Measurements from ENCODE around the gene NXPH4. TPM values are rescaled to one million over a fixed set of nuclear protein-coding genes. Genes with fewer than 3 reads are reported as not detected.

NXPH4 gene
- total RNA-seq, 1 experiment from 2014 or later: 5.6 TPM

DNA sequence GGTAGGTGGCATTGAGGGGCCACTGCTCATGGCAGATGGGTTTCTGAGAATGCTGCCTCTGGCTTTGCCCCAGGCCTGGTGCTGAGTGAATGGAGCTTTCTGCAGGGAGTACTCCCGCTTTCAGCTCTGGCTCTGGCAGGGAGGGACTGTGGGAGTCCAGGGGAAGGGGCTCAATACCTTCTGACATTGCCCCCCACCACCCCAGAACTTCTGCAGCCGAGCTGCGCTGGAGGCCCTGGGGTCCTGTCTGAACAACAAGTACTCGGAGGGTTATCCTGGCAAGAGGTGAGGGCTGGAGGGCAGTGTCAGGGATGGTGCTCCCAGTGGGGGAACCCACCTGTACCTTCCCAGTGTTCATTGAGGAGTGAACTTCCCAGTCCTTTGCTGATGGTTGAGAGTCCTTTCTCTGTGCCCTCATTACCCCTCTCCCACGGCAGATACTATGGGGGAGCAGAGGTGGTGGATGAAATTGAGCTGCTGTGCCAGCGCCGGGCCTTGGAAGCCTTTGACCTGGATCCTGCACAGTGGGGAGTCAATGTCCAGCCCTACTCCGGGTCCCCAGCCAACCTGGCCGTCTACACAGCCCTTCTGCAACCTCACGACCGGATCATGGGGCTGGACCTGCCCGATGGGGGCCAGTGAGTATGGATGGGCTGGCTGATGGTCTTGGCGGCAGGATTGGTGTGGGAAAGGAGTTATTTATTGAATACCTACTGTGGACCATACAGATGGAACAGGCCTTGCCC is 14.9 kb downstream of the NXPH4 start:
- no peak for DNase-seq (ENCODE audit: low spot score)

DNA sequence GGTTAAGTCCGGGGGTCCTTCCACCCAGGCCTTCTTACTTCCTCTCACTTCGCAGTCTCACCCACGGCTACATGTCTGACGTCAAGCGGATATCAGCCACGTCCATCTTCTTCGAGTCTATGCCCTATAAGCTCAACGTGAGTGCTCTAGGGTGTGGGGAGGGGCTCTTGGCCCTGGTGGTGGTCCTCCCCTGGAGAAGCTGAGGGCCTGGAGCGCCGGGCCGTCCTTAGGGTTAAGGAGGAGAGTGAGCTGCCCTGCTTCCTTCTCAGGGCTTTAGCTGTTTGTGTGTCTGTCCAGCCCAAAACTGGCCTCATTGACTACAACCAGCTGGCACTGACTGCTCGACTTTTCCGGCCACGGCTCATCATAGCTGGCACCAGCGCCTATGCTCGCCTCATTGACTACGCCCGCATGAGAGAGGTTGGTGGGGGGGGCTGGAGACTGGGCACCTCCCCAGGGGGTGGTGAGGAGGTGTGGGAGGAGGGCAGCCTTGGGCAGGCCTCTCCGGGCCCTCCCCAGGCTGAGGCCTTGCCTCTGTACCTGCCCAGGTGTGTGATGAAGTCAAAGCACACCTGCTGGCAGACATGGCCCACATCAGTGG is 15.7 kb downstream of the NXPH4 start:
- DNase-seq (ENCODE audit: low spot score): no peak

DNA sequence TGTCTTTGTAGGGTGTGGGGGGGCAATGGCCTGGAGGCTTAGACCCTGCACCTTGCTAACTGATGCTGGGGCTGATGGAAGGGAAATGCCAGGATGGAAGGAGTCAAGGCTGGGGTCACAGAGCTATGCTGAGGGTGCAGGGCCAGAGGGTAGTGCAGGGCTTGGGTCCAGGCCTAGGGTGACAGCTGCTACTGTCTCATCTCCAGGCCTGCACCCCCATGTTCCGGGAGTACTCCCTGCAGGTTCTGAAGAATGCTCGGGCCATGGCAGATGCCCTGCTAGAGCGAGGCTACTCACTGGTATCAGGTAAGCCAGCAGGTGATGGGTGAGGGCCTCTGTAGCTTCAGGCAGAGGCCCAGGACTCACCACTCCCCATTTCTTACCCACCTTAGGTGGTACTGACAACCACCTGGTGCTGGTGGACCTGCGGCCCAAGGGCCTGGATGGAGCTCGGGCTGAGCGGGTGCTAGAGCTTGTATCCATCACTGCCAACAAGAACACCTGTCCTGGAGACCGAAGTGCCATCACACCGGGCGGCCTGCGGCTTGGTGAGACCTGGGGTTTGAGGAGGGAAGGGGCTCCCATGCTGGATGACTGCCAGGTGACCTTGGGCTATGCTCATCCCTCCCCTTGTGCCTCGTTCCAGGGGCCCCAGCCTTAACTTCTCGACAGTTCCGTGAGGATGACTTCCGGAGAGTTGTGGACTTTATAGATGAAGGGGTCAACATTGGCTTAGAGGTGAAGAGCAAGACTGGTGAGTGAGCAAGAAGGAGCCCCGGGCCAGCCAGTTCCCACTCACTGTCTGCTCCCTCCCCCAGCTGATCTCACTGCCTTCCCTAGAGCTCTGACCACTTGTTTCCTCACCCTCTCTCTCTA is 17.0 kb downstream of the NXPH4 start:
- DNase-seq (ENCODE audit: low spot score): no peak

DNA sequence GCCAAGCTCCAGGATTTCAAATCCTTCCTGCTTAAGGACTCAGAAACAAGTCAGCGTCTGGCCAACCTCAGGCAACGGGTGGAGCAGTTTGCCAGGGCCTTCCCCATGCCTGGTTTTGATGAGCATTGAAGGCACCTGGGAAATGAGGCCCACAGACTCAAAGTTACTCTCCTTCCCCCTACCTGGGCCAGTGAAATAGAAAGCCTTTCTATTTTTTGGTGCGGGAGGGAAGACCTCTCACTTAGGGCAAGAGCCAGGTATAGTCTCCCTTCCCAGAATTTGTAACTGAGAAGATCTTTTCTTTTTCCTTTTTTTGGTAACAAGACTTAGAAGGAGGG is 17.6 kb downstream of the NXPH4 start:
- no peak for DNase-seq (ENCODE audit: low spot score)

DNA sequence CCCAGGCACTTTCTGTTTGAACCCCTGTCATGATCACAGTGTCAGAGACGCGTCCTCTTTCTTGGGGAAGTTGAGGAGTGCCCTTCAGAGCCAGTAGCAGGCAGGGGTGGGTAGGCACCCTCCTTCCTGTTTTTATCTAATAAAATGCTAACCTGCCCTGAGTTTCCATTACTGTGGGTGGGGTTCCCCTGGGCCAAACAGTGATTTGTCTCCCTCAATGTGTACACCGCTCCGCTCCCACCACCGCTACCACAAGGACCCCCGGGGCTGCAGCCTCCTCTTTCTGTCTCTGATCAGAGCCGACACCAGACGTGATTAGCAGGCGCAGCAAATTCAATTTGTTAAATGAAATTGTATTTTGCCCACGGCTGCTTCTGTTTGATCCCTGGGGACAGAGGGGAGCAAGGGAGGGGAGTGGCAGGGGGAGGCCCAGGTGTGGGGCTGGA is 18.0 kb downstream of the NXPH4 start:
- DNase-seq (ENCODE audit: low spot score): no peak

DNA sequence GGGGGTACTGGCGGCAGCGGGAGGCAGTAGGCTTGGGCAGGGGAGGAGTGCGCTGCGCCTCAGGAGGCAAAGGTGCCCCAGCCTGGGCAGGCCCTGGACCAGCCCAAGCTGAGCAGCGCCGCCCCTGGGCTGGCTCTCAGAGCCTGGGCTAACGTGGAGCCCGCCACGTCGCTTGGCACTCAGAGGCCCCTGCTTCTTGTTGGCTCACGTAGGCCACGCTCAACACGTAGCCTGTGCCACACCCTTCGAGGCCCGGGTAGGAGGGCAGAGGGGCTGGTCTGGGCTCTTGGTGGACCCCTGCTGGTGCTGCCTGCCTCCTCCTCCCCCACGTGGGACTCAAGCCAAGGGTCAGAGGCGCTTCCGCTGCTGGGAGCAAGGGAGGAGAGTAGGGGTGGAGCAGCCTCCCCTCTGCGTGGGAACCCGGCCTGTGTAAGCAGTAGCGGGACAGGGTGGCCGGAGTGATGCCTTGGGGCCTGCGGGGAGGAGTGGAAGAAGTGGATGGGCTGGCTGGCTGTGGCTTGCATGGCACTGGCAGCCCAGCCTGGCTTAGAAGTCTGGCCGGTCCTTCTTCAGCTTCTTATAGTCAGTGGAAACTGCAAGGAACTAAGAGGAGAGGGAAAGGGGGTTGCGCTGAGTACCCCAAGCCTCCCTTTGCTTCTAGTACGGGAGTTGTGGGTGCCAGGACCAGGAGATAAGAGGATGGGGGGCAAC is 18.6 kb downstream of the NXPH4 start:
- peak; percentile 78 for DNase-seq (ENCODE audit: low spot score)

DNA sequence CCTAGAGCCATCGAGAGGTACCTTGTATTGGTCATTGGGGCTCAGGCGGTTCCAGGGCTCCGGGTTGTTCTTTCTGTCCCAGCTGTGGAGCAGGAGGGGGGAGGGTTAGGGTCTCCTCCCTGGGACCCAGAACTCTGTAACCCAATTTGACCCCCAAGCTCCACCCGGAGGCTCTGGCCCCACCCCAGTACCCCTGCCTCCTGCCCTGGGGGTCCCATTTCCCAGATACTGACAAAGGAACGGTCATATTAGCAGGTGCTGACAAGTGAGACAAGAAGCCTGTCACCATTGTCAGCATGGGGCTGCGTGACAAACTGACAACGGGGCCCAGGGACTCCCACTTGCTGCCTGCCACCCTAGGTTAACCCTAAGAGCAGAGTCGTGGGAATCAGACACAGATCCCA is 19.1 kb downstream of the NXPH4 start:
- DNase-seq (ENCODE audit: low spot score): no peak

DNA sequence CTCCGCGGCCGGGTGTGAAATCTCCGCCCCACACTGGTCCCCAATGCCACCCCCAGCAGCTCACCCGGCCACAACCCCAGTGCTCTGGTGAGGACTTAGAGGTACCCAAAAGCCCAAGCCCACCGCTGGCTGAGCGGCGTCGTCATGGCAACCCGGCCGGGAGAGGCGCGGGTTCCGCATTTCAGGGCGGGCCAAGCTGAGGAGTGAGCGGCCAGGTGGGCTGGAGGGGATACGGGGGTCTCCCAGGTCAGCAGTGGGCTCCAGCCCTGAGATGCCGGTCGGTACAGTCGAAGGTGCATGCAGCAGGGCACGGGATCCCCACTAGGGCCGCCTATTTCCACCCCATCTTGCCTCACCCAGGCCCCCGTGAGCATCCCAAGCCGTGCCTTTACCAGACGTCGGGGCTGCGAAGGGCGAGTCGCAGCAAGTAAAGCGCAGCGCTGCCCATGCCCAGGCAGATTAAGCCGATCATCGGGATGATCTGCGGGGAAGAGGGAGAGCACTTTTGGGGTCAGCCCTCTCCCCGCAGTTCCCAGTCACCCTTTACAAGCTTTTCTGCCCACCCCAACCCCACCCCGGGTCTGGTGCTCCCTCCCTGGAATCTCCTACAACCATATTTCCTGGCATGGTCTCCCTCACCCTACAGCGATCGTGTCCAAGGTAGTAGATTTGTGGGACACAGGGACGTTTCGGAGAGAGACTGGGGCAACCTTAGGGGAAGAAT is 19.8 kb downstream of the NXPH4 start:
- DNase-seq (ENCODE audit: low spot score): no peak

DNA sequence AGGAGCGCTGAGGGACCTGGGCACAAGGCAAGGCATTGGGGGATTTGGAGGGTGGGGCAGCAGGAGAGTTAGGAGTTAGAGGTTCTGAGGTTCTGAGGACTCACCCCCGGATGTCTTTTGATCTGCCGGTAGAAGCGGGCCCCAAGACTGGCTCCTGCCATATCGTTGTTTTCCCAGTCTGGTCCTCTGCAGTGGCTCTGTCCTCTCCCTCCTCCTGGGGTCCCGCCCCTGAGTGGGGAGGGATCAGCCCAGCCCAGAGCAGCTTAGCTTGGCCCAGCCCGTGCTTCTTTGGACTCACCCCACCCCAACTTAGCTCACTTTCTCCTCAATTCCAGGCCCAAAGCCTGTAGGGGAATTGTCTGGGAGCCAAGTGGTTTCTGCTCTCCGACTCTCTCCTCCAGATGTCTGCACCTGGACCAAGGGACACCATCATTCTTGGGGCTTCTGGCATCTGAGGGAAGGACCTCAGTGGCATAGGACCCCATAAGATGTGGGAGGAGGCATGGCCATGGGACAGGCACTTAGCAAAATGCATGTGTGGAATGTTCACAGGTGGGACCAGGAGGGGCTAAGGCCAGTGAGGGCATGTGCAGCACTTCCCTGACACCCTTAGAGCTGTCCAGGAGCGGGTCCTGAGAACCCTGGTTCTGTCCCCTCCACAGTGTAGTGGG is 20.5 kb downstream of the NXPH4 start:
- no peak for DNase-seq (ENCODE audit: low spot score)

DNA sequence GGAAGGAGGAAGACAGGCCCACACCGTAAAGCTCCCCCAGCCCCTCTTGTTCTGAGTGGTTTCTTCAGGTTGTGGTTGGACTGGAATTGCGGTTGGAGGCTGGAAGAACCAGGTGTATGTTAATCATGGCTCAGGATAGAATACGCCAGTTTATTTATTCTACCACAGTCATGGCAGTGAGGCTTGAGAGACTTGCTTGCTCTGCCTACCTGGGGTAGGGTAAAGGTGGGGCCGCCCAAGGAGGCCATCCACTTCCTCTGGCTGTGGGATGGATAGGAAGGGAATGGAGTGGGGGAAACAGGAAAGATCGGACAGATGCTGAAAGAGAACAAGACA is 21.0 kb downstream of the NXPH4 start:
- DNase-seq (ENCODE audit: low spot score): no peak

DNA sequence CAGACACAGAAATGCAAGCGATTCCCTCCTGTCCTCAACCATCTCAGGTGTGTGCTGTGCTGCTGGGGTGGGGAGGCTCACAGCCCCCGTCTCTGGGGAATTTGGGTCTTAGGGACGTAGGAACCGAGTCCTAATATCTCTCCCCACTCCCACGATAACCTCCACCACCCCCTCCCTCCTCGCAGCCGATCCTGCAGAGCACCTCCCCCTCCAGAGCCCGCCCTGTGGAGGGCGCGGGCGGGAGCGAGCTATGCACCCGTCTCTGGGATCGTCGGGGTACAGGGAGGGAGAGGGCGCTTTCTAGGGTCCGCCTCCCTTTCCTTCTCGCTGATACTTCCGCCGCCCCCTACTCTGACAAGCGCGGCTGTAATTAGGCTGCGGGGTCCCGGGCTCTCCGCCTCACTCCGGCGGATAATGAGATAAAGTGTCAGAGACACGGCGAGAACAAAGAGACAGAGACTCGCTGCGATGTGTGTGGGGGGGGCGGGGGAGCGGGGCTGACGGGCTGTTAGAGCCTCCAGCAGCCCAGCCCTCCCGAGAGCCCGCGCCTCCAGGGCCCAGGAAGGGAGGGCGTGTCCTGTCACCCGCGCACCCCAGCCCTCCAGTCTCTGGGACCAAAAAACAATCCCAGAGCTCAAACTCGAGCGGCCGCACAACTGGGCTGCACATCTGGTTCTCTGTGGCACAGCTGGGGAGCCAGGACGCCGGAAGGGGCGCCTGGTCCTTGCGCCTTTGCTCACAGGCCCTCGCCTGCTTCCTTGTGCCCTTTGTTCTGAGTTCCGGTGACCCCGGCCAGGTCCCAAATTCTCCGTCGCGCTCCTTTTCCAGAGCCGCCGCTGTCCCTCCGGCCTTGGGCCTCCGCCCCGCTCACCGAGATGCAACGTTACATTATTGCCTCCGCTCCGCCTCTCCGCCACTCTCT is 21.6 kb downstream of the NXPH4 start:
- DNase-seq (ENCODE audit: low spot score): no peak

DNA sequence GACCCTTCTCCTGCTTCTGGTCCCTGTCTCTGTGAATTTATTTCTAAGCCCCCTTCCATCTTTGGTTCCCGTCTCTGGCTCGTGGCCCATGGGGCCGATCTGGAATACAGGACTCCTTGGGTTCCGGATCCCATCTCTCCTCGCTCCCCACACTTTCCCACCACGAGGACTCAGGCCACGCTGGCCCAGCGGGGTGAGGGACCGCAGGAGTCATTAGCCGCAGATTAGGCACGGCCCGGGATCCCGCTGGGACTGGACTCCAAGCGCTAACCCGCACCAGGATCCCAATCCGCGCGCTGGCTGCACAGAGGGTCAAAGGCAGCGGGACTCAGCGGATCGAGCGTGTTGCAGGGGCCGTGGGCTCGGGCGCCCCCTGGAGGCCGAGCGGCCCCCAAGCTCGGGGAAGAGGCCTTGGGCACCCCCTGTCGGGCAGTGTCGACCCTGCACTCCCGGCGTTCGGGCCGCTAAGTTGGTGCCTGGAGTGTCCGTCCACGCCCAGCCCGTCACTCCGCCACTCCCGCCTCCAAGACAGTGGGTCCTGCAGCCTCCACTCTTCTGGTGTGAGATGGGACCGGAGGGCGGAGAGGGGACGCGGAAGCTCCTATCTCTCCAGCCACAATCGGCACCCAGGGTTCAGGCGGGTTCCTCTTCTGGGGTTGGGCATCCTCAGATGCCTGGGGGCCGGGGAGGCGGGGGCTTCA is 22.4 kb downstream of the NXPH4 start:
- DNase-seq (ENCODE audit: low spot score): peak; percentile 71

DNA sequence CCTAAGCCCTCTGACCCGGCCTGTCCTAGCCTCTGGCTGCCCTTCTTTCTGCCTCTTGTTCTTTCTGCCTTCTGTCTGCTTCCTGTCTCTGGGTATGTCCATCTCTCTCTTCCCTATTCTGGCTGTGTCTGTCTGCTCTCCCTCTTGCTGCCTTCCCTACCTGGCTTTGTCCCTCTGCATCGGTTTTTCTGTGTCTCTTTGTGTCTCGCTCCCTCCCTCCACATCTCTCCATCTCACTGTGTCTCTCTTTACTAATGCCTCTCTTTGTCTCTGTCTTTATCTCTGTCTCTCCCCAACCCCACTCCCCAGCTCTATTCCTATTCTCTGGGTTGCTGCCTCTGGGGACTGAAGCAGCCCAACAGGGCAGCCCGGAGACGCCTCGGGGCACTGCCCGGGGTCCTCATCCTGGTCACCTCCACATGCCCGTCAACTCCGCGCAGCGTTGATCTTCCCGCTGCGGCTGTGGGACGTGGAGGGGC is 23.0 kb downstream of the NXPH4 start:
- DNase-seq (ENCODE audit: low spot score): no peak

DNA sequence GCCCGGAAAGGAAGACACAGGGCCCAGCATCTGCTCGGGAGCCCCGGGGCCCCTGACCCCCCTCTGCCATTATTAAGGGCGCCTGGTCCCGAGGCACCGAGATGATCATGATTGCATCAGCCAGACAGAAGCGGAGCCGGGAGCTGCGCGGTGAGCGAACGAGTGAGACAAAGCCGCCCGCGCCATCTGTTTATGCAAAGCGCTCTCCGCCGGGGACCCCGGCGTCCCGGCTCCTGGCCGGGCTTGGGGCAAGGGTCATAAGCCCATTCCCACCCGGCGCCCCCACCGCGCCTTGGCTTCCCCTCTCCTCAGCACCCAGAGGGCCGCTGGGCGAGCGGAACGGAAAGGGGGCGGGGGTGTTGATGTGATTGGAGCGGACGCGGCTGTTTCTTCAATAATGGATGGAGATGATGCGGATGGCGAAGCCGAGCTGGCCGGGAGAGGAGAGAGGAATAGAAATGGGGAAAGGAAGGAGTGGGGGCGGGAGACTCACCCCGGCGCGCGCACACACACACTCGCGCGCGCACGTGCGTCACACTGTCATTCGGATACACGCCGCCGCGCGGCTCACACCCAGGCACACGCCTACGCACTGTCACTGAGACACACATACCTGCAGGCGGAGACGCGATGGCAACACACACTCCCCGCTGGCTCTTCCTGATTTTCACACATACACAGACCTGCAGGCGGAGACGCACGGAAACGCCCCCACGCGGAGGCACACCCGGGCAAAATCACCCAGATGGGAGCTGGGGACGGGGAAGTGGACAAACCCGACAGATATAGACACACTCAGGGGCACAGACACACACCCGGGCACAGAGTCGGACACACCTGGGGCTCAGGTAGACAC is 23.7 kb downstream of the NXPH4 start:
- DNase-seq (ENCODE audit: low spot score): peak; percentile 61

DNA sequence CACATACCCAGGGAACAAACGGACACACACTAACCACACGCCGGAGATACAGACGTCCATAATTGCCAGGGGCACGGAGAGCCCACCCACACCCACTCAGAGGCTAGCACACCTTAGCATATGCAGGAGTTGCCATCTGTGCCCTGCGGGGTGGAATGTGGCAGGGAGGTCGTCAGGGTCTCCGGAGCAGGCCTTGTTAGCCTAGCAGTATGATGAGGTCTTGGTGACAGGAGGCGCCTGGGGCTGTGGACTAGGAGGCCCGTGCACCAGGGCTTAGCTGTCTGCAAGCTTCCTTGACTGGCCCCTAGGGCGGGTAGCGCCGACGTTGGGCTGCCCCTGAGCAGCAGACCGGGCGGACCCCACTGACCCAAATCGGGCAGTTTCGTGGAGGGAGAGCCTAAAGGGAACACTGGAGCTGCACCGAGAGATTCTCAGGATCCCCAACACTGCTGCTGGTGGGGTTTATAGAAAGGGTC is 24.4 kb downstream of the NXPH4 start:
- DNase-seq (ENCODE audit: low spot score): no peak

DNA sequence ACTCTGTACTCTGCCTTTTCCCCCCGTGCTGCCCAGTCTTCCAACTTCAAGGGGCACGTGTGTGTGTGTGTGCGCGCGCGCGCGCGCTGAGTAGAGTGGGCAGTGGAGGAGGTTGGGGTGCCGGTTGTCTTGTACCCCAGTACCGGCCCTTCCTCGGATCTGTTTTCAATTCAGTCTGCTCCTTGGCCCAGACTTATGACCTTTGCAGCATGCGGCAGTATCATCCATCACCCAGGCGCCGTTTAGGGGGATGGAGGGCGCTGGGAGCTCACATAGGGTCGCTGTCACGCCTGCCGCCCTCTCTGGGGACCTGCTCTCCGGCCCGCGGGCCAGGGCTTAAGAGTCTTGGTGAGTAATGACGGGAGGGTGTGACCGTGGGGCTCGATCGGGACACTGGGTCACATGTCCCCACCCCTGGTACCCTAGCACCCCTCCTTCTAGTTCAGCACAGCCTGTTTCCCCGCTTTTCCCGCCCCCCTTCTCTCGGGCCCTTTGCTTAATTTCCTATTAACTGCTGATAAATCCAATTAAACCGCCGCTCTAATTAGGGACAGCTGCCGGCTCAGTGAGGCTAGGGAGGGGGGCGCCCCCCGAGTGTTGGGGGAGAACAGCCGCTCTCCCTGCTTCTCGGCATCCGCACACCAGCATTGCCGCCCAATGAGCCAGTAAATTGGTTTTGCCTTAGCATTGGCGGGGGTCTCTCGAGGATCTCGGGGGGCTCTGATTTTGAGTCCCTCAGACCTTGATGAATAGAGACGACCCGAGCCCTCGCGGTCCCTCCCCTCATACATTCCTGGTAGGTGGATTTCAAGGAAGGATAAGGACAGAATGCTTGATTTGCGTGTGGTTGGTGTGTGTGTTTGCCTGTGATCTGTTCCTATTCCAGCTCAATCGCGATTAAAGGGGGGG is 25.1 kb downstream of the NXPH4 start:
- no peak for DNase-seq (ENCODE audit: low spot score)

DNA sequence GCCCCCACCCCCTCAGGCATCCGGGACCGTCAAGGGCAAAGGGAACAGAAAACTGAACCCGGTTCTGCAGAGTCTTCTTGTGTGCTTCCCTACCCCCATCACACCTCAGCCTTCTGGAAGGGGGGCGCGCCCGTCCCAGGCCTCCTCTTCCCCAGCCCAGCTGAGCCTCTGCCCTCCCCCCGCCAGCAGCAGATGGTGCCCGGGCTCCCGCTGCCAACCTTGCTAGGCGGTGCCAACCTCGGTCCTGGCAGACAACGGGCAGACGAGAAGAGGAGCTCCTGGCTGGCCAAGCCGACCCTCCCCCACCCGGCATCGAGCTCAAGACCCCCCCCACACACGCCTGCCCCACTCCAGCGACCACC is 25.7 kb downstream of the NXPH4 start:
- DNase-seq (ENCODE audit: low spot score): no peak
